Neural cell (in vitro differentiated cells): ENCODE results near the gene CDC6.

ENCODE experiments used
- CTCF ChIP-seq: fragments of 450-650 bp; IDR thresholded peaks from 2 replicates; pipeline ENCODE4 v1.5.1; 2014; ENCODE audit warnings: antibody characterized with exemption, mild to moderate bottlenecking, moderate library complexity; ENCODE audit not compliant: poor library complexity, severe bottlenecking
- EP300 ChIP-seq: fragments of 450-650 bp; conservative IDR thresholded peaks from 2 replicates; pipeline ENCODE4 v1.6.1; 2014; ENCODE audit warnings: antibody characterized with exemption, mild to moderate bottlenecking, moderate library complexity; ENCODE audit not compliant: poor library complexity, severe bottlenecking
- EZH2 ChIP-seq: fragments of 200-600, 300-800 bp; shearing (Covaris generic), sonication (generic); IDR thresholded peaks from 2 replicates; pipeline ENCODE4 v1.6.1; 2014; ENCODE audit warnings: antibody characterized with exemption, low read length, borderline replicate concordance, mild to moderate bottlenecking; ENCODE audit not compliant: insufficient read depth, poor library complexity, severe bottlenecking
- POLR2AphosphoS5 ChIP-seq: IDR thresholded peaks from 2 replicates; pipeline ENCODE4 v1.6.1; 2012
- REST ChIP-seq: IDR thresholded peaks from 2 replicates; pipeline ENCODE4 v1.6.1; 2012; ENCODE audit warnings: borderline replicate concordance
- SMC3 ChIP-seq: fragments of 450-650 bp; conservative IDR thresholded peaks from 2 replicates; pipeline ENCODE4 v1.6.1; 2014; ENCODE audit warnings: antibody characterized with exemption, mild to moderate bottlenecking, moderate library complexity; ENCODE audit not compliant: poor library complexity
- TAF1 ChIP-seq: IDR thresholded peaks from 2 replicates; pipeline ENCODE4 v1.6.1; 2012; ENCODE audit warnings: low read depth

GRCh38 chr17:40340327-40340726, 52.6 kb downstream of the CDC6 start:
- TF ChIP-seq EP300 (no peak), SMC3 (no peak), EZH2 (no peak), CTCF (no peak), TAF1 (no peak), POLR2AphosphoS5 (no peak), REST (no peak)
